LNCAP (cell line): ENCODE data around the gene ADAM23.
A peak's percentile ranks its signal among the peaks of the same experiment; 100 is the strongest.

Experiments used
- CTCF ChIP-seq: fragments of 450-650 bp; IDR thresholded peaks from 2 replicates; pipeline ENCODE4 v1.5.1; 2017; ENCODE audit warnings: mild to moderate bottlenecking

Gene ADAM23

GRCh38 chr2:206555721-206556120, 112.4 kb downstream of the ADAM23 start:
- TF ChIP-seq CTCF = no peak

GRCh38 chr2:206556357-206556949, 113.1 kb downstream of the ADAM23 start:
- TF ChIP-seq CTCF = peak; percentile 57

GRCh38 chr2:206557321-206557720, 114.0 kb downstream of the ADAM23 start:
- no peak for TF ChIP-seq CTCF

- no peak for TF ChIP-seq CTCF
Observed at GRCh38 chr2:206558492-206558891, 115.2 kb downstream of the ADAM23 start.

GRCh38 chr2:206561962-206562361, 118.6 kb downstream of the ADAM23 start:
- TF ChIP-seq CTCF = no peak

GRCh38 chr2:206562375-206562774, 119.0 kb downstream of the ADAM23 start:
- TF ChIP-seq CTCF = no peak

- TF ChIP-seq CTCF = no peak
Observed at GRCh38 chr2:206563374-206563773, 120.0 kb downstream of the ADAM23 start.

- no peak for TF ChIP-seq CTCF
Observed at GRCh38 chr2:206565666-206566065, 122.3 kb downstream of the ADAM23 start.
